GM21390 (cell line): ENCODE data around the gene RAD23A.
"Not testable (repeated sequence)": the region's sequence is repeated elsewhere in the genome, so short reads cannot be mapped to it uniquely, and the experiment has no call there.

Experiments
- ATAC-seq: cut with Tn5 transposase; IDR thresholded peaks from one replicate; pipeline ENCODE4 v1.9.1; 2021; ENCODE audit not compliant: unreplicated experiment

Gene RAD23A

DNA sequence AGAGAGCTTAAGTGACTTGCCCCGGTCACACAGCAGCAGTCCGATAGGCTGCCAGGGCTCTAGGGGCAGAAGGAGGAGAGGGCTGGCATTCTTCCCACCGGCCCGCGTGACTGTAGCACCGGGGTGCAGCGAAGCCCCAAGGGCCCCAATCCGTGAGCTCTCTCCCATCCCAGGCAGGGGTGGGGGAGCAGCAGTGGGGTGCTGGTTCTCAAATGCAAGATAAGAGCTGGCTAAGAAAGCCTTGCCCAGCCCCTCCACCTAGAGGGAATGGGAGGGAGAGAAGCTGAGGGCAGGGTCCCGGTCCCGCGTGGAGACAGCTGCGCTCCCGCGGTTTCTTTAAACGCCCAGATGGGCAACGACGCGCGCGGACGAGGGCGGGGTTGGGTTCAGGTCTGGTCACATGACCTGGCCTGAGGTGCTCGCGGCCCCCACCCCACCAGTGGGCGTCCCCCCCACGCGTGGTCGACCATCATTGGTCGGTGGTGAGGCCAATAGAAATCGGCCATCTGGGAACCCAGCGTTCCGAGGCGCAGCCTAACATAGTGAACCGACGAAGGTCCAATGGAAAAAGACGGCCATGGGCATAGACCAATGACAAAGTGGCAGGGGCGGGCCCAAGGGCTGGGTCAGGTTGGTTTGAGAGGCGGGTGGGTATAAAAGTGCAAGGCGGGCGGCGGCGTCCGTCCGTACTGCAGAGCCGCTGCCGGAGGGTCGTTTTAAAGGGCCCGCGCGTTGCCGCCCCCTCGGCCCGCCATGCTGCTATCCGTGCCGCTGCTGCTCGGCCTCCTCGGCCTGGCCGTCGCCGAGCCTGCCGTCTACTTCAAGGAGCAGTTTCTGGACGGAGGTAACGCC is 7.5 kb upstream of the RAD23A start, which contains the start of gene CALR:
Gene CALR (plus strand): TSS at position 683 of the 852 bp plus-strand sequence. CDS start 71 bp downstream, at position 754.
- peak; percentile 78 for ATAC-seq

DNA sequence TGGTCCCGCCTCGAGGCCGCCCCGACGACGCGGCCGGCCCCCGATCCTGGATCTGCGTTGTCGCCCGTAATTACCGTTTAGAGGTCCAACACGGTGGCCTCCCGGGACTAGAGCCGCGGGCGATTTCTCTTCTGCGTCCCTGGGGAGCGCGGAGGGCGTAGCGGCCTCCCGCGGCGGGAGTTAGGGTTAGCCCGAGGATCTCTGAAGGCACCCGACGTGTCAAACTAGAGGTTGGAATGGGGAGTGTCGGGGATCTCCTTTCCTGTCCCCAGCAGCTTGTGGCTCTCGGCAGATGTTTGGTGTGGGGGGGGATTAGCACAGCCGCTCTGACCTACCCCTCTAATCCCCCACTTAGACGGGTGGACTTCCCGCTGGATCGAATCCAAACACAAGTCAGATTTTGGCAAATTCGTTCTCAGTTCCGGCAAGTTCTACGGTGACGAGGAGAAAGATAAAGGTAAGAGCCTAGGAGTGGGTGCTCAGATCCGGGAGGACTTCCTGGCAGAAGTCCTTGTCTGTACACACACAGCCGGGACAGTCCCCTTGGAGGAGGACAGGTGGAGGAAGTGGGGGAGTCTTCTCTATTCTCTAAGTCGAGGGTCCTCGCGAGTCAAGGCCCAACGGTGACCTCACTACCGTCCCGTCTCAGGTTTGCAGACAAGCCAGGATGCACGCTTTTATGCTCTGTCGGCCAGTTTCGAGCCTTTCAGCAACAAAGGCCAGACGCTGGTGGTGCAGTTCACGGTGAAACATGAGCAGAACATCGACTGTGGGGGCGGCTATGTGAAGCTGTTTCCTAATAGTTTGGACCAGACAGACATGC is 6.7 kb upstream of the RAD23A start:
- no peak for ATAC-seq

DNA sequence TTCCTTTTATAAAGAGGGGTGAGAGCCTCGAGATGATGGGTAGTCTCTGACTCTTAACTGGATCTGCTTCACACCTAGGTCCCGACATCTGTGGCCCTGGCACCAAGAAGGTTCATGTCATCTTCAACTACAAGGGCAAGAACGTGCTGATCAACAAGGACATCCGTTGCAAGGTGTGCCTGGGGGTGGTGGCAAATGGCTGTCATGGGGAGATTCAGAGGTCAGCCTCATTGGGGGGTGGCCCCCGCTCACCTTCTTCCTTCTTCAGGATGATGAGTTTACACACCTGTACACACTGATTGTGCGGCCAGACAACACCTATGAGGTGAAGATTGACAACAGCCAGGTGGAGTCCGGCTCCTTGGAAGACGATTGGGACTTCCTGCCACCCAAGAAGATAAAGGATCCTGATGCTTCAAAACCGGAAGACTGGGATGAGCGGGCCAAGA is 5.7 kb upstream of the RAD23A start:
- ATAC-seq = no peak

DNA sequence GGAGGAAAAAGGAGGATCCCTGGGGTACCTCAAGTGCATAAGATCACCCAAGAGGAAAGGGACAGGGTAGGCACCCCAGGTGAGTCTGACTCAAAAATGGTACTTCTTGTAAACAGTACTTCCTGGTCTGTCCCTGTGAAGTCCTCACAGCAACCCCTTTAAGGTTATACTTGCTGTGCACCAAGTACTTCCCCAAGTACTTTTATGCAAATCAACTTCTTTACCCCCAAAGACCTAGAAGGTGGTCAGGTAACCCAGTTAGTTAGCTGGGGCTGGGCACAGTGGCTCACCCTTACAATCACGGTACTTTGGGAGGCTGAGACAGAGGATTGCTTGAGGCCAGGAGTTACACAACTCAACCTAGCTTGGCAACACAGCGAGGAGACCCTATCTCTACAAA is 4.8 kb upstream of the RAD23A start:
- ATAC-seq = no peak

DNA sequence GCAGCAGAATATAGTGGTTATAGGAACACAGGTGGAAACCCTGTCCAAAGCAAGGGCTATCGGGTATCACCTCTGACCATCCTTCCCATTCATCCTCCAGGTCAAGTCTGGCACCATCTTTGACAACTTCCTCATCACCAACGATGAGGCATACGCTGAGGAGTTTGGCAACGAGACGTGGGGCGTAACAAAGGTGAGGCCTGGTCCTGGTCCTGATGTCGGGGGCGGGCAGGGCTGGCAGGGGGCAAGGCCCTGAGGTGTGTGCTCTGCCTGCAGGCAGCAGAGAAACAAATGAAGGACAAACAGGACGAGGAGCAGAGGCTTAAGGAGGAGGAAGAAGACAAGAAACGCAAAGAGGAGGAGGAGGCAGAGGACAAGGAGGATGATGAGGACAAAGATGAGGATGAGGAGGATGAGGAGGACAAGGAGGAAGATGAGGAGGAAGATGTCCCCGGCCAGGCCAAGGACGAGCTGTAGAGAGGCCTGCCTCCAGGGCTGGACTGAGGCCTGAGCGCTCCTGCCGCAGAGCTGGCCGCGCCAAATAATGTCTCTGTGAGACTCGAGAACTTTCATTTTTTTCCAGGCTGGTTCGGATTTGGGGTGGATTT is 2.1 kb upstream of the RAD23A start:
- ATAC-seq = no peak

DNA sequence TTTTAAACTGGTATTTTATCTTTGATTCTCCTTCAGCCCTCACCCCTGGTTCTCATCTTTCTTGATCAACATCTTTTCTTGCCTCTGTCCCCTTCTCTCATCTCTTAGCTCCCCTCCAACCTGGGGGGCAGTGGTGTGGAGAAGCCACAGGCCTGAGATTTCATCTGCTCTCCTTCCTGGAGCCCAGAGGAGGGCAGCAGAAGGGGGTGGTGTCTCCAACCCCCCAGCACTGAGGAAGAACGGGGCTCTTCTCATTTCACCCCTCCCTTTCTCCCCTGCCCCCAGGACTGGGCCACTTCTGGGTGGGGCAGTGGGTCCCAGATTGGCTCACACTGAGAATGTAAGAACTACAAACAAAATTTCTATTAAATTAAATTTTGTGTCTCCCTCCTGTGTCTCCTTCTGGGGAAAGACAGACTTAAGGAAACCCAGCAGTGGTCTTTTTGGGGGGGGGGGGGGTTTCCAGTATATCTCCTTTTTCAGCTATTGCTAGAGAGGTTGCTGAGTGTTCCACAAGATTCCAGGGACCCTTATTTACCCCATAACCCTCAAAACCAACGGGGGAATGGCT is 1.5 kb upstream of the RAD23A start:
- no peak for ATAC-seq

DNA sequence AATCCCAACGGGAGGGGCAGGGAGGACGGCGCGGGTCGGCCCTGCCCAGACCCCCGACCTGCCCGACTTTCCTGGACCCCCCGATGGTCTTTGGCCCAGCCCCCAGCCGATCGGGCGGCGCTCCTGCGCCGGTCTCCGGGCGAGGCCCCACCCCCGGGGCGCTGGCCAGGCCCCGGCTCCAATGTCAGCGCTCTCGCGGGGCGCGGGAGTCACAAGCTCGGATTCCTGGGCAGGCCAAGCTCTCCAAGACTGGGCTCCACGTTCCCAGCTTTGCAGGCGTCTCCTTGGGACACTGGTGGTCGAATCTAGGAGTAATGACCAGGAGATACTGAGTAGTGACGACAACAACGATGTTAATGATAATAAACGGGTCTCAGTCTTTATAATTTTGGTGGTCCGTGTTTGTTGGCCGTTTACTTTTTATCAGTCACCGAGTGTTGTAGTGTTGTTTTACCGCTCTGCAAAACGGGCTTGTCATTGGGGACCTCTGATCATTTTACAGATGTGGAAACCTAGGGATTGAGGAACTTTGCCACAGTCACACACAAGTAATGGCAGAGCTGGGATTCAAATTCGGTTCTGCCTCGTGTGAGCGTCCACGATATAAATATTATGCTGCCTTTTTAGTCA is 545 bp downstream of the RAD23A start:
- ATAC-seq = peak; percentile 28

DNA sequence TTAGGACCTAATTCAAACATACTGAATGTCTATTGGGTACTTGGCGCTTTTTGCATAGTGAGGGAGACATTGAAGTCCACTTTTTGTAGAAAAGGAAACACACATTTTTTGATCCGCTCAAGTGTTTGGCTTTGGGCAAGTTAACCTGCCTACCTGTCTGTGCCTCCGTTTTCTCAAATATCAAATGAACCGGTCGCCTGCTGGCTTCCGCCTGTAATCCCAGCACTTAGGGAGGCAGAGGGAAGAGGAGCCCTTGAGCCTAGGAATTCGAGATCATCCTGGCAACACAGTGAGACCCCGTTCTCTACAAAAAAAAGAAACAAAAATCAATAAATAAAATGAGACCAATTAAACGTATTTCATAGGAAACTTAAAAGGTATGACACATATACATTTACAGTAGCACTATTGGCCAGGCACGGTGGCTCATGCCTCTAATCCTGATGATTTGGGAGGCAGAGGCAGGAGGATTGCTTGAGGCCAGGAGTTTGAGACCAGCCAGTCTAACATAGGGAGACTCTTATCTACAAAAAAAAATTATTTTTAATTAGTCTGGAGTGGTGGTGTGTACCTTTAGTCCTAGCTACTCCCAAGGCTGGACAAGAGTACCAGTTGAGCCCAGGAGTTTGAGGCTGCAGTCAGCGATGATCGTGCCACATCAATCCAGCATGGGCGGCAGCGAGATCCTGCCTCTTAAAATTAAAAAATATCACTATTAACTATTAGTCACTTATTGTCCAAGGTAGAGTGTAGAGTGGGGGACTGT is 1.3 kb downstream of the RAD23A start:
- ATAC-seq = no peak

DNA sequence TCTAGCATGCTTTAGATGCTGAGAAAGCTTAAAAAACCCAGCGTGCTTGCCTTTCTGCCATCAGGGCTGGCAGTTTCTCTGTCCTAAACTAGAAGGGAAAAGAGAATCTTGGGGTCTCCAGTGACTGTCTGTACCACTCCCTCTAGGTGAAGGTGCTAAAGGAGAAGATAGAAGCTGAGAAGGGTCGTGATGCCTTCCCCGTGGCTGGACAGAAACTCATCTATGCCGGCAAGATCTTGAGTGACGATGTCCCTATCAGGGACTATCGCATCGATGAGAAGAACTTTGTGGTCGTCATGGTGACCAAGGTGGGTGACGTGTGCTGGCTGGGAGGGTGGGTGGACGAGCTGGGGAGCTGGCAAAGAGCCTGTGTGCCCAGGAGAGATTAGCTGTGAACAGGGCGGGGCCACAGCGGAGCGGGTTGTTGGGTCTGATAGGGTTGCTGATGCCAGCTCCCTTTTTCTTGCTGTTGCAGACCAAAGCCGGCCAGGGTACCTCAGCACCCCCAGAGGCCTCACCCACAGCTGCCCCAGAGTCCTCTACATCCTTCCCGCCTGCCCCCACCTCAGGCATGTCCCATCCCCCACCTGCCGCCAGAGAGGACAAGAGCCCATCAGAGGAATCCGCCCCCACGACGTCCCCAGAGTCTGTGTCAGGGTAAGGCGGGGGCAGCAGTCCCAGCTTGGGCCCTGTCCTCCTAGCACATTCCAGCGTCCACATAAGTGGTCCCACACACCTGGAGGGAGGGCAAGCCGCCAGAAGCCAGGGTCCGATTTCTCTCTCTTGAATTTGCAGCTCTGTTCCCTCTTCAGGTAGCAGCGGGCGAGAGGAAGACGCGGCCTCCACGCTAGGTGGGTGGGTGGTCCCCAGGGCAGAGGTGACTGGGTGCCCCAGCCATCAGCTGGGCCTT is 2.3 kb downstream of the RAD23A start:
- ATAC-seq = no peak

DNA sequence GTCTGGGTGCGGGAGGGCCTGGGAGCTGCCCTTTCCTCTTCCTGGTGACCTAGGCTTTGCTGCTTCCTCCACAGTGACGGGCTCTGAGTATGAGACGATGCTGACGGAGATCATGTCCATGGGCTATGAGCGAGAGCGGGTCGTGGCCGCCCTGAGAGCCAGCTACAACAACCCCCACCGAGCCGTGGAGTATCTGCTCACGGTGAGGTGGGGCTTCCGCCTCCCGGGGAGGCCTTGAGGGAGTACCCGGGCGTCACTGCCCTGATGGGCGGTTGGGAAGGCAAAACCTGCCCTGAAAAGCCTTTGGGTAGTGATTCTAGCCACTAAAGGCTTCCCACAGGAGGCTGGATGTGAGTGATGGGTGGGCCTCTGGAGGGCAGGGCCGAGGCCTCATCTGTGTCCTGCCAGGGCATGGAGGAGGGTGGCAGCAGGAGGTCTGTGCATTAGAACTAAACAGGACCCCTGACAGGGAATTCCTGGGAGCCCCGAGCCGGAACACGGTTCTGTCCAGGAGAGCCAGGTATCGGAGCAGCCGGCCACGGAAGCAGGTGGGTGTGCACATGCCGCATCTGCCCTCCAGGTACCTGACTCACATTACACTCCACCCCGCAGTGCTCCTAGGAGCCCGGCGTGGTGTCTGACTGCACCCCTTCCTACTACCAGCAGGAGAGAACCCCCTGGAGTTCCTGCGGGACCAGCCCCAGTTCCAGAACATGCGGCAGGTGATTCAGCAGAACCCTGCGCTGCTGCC is 3.1 kb downstream of the RAD23A start:
- no peak for ATAC-seq

DNA sequence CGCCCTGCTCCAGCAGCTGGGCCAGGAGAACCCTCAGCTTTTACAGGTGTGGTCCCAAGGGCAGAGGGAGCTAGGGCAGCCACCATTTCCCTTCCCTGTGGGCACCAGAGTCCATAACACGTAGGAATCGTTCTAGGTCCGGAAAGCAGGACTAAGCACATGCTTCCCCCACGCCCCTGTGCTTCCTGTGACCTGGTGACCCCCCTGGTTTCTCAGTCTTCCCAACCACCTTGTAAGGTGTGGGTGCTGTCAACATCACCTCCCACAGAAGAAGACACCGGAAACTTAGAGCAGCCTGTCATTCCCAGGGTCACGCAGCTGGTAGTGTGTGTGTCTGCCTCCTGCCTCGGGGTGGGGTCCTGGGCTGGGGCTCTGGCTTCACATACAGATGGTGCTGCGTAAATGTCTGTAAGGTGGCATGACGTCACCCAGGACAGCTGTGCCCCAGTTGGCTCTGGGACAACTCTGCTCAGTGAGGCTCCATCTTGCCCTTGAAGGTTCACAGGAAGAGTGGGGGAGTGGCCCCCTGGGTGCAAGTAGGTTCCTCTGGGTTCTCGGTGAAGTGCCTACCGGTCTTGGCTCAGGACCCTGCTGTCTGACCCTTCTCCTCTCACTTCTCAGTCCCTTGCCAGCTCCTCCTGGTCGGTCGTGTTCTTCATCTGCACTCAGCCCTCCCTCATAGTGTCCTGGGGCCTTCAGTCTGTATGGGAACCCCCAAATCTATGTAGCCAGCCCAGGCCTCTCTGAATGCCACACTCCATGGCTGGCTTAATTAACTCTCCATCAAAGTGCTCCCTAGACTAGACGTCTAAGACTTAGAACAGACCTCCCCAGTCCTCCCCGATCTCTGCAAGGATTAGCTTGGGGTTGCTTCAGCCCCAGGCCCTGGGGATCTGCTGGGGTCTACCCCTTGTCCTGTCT is 4.0 kb downstream of the RAD23A start:
- ATAC-seq = no peak

DNA sequence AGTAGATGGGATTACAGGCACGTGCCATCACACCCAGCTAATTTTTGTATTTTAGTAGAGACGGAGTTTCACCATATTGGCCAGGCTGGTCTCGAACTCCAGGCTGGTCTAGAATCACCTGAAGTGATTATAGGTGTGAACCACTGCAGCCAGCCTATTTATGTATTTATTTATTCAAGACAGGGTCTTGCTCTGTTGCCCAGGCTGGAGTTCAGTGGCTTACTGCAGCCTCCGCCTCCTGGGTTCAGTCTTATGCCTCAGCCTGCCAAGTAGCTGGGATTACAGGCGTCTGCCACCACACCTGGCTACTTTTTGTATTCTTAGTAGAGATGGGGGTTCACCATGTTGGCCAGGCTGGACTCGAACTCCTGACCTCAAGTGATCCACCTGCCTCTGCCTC is 6.4 kb downstream of the RAD23A start:
- ATAC-seq = not testable (repeated sequence)

DNA sequence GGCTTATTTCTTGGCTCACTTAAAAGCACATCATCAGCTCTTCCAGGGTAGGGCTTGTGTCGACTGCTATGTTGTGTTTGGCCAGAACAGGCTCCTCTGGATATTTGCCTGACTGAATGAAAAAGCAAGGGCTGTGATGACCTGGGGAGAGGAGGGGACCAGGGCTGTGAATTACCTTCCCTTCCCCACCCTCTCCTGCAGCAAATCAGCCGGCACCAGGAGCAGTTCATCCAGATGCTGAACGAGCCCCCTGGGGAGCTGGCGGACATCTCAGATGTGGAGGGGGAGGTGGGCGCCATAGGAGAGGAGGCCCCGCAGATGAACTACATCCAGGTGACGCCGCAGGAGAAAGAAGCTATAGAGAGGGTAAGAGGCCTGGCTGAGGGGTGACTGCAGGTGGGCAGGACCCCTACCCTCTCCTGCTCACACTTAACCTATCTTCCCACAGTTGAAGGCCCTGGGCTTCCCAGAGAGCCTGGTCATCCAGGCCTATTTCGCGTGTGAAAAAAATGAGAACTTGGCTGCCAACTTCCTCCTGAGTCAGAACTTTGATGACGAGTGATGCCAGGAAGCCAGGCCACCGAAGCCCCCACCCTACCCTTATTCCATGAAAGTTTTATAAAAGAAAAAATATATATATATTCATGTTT is 7.0 kb downstream of the RAD23A start:
- no peak for ATAC-seq

DNA sequence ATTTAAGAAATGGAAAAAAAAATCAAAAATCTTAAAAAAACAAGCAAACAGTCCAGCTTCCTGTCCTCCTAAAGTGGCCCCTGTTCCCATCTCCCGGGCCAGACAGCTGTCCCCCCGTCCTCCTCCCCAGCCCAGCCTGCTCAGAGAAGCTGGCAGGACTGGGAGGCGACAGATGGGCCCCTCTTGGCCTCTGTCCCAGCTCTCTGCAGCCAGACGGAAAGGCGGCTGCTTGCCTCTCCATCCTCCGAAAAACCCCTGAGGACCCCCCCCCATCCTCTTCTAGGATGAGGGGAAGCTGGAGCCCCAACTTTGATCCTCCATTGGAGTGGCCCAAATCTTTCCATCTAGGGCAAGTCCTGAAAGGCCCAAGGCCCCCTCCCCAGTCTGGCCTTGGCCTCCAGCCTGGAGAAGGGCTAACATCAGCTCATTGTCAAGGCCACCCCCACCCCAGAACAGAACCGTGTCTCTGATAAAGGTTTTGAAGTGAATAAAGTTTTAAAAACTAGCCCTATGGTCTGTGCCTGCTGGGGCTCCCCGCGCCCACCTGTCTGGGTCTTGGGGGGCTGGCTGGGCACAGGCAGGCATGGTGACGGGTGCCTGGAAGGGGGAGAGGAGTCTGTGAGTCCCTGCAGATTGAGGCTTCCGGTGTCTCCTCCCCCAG is 7.6 kb downstream of the RAD23A start:
- no peak for ATAC-seq

DNA sequence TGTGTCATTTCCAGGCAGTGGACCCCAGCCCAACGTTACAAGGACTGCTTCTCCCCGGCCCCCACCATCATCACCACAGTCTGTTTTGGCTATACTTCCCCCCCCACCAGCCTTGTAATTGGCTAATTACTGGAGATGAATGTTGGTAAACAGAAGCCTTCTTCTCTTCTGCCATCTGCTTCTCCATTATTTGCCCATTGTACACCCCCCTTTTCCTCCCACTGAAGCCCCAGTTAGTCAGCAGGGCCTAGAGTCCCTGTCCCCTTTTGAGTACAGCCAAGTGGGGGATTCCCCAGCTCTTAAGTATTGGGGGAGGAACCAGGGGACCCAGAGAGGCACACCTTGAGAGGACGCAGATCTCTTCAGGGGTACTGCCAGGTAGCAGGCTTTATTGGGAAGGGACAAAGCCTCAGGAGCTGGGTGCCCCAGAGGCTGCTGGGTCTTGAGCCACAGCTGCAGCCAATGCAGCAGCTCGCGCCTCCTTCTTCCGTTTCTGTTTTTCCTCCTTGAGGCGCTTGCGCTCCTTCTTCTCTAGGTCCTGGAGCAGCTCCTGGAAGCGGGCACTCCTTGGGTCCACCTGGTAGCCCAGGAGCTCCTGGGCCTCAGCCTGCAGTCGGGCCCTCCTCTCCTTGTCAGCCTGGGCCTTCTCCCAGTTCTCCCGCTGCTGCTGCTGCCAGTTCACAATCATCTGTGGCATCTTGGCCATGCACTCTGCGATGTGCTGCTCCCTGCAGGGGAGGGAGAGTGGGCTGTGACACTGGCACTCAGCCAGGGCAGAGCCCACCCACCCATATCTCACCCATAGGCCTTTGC is 8.3 kb downstream of the RAD23A start:
- ATAC-seq = no peak
